Loucy (cell line): ENCODE data around the gene C16orf86.

Source experiments
- H2AFZ ChIP-seq: fragments of 200-600 bp; sonication (generic); 2 replicates; pipeline ENCODE4 v1.6.0; 2016; ENCODE audit warnings: antibody characterized with exemption, mild to moderate bottlenecking, low read length, moderate library complexity
- H3F3A ChIP-seq: fragments of 200-600 bp; 2 replicates; pipeline ENCODE4 v1.6.0; 2016; ENCODE audit warnings: antibody characterized with exemption, low read depth, mild to moderate bottlenecking
- H3K27me3 ChIP-seq: fragments of 200-600 bp; sonication (generic); 2 replicates; pipeline ENCODE4 v1.6.1; 2014; ENCODE audit warnings: low read length, mild to moderate bottlenecking; ENCODE audit not compliant: insufficient read depth, poor library complexity, severe bottlenecking
- H3K36me3 ChIP-seq: fragments of 200-600 bp; sonication (generic); 2 replicates; pipeline ENCODE4 v1.6.1; 2016; ENCODE audit warnings: low read length; ENCODE audit not compliant: insufficient read depth
- H3K4me1 ChIP-seq: fragments of 200-600 bp; sonication (generic); 2 replicates; pipeline ENCODE4 v1.5.1; 2014; ENCODE audit warnings: low read length, mild to moderate bottlenecking; ENCODE audit not compliant: insufficient read depth, poor library complexity, severe bottlenecking
- H3K4me2 ChIP-seq: fragments of 200-600 bp; sonication (generic); 2 replicates; pipeline ENCODE4 v1.6.0; 2014; ENCODE audit warnings: antibody characterized with exemption, low read length, low read depth, mild to moderate bottlenecking; ENCODE audit not compliant: poor library complexity, severe bottlenecking
- H3K4me3 ChIP-seq: fragments of 200-600 bp; sonication (generic); 2 replicates; pipeline ENCODE4 v1.5.1; 2014; ENCODE audit warnings: low read length, mild to moderate bottlenecking, mixed read lengths; ENCODE audit not compliant: poor library complexity, severe bottlenecking
- H3K79me2 ChIP-seq: fragments of 200-600 bp; sonication (generic); 2 replicates; pipeline ENCODE4 v1.6.1; 2014; ENCODE audit warnings: low read length; ENCODE audit not compliant: insufficient read depth
- H3K9ac ChIP-seq: fragments of 200-600 bp; sonication (generic); 2 replicates; pipeline ENCODE4 v1.6.0; 2014; ENCODE audit warnings: mild to moderate bottlenecking, low read depth, low read length, moderate library complexity; ENCODE audit not compliant: poor library complexity, severe bottlenecking
- H3K9me2 ChIP-seq: fragments of 200-600 bp; sonication (generic); replicated peaks from 2 replicates; pipeline ENCODE4 v1.6.1; 2016; ENCODE audit warnings: low read depth, low read length, mixed read lengths
- H3K9me3 ChIP-seq: fragments of 200-600 bp; sonication (generic); 2 replicates; pipeline ENCODE4 v1.6.1; 2014; ENCODE audit warnings: mild to moderate bottlenecking, antibody characterized with exemption, low read length, low read depth; ENCODE audit not compliant: insufficient read depth
- H4K20me1 ChIP-seq: fragments of 200-600 bp; sonication (generic); 2 replicates; pipeline ENCODE4 v1.6.0; 2014; ENCODE audit warnings: antibody characterized with exemption, low read length, mild to moderate bottlenecking; ENCODE audit not compliant: insufficient read depth, poor library complexity, severe bottlenecking
- CTCF ChIP-seq: fragments of 200-600 bp; sonication (generic); conservative IDR thresholded peaks from 2 replicates; pipeline ENCODE4 v1.5.1; 2014; ENCODE audit warnings: mild to moderate bottlenecking, antibody characterized with exemption, low read length
- EZH2phosphoT487 ChIP-seq: fragments of 200-600 bp; IDR thresholded peaks from 2 replicates; pipeline ENCODE4 v1.6.1; 2018; ENCODE audit warnings: antibody characterized with exemption, mild to moderate bottlenecking, moderate library complexity, borderline replicate concordance

Gene C16orf86

GRCh38 chr16:67708368-67708771 lies 41.8 kb downstream of the C16orf86 start:
- H3K4me2 ChIP-seq, result no peak overlapping the region
- no peaks in the 10 kb centered on the region for H3K9me3 ChIP-seq
- H3K9ac ChIP-seq, result no peak overlapping the region
- no peaks in the 10 kb centered on the region for H3K36me3 ChIP-seq
- H3K27me3 ChIP-seq, result no peaks in the 10 kb centered on the region
- H3K4me1 ChIP-seq, result peaks cover 4% of the 10 kb centered on the region
- H3K9me2 ChIP-seq, result no peaks in the 10 kb centered on the region
- TF ChIP-seq EZH2phosphoT487, result no peak
- TF ChIP-seq CTCF, result no peak
- no peaks in the 10 kb centered on the region; the same call in 1 of the 2 replicates for H3F3A ChIP-seq
- no peak overlapping the region for H3K4me3 ChIP-seq
- peaks cover 13% of the 10 kb centered on the region for H4K20me1 ChIP-seq
- no peak overlapping the region for H2AFZ ChIP-seq
- peaks cover 45% of the 10 kb centered on the region; the same call in 1 of the 2 replicates for H3K79me2 ChIP-seq

GRCh38 chr16:67709050-67709449 lies 42.4 kb downstream of the C16orf86 start:
- no peaks in the 10 kb centered on the region for H3K9me2 ChIP-seq
- TF ChIP-seq CTCF, result no peak
- no peak for TF ChIP-seq EZH2phosphoT487
- no peak overlapping the region for H3K4me3 ChIP-seq
- H3F3A ChIP-seq, result no peaks in the 10 kb centered on the region; the same call in 1 of the 2 replicates
- H3K9ac ChIP-seq, result no peak overlapping the region
- peaks cover under 1% of the 10 kb centered on the region for H3K4me1 ChIP-seq
- H3K9me3 ChIP-seq, result no peaks in the 10 kb centered on the region
- H4K20me1 ChIP-seq, result peaks cover 11% of the 10 kb centered on the region
- H3K27me3 ChIP-seq, result no peaks in the 10 kb centered on the region
- H2AFZ ChIP-seq, result no peak overlapping the region
- H3K4me2 ChIP-seq, result no peak overlapping the region
- peaks cover 46% of the 10 kb centered on the region for H3K79me2 ChIP-seq
- H3K36me3 ChIP-seq, result no peaks in the 10 kb centered on the region

GRCh38 chr16:67710607-67711006 lies 44.0 kb downstream of the C16orf86 start:
- H3K27me3 ChIP-seq, result no peaks in the 10 kb centered on the region

More at GRCh38 chr16:67710607-67711006, 44.0 kb downstream of the C16orf86 start:
- Histone ChIP-seq H3K79me2 (peaks cover 60% of the 10 kb centered on the region), H3K9me2 (no peaks in the 10 kb centered on the region), H3K9me3 (no peaks in the 10 kb centered on the region), H3K4me2 (no peak overlapping the region), H3K4me1 (peaks cover 10% of the 10 kb centered on the region), H3K36me3 (no peaks in the 10 kb centered on the region), H3F3A (no peaks in the 10 kb centered on the region), H3K9ac (no peak overlapping the region), H4K20me1 (peaks cover 25% of the 10 kb centered on the region), H2AFZ (no peak overlapping the region), H3K4me3 (no peak overlapping the region)
- TF ChIP-seq EZH2phosphoT487 (no peak), CTCF (no peak)
